Mesendoderm (in vitro differentiated cells): ENCODE measurements around the gene SLC66A1. TPM values are rescaled to one million over a fixed set of nuclear protein-coding genes. Genes with fewer than 3 reads are reported as not detected.
"Not testable (repeated sequence)": the region's sequence is repeated elsewhere in the genome, so short reads cannot be mapped to it uniquely, and the experiment has no call there.

ENCODE experiments used
- DNase-seq: peaks from one replicate; pipeline ENCODE4 v3.0.0; 2013
- H2AK5ac ChIP-seq: 2 replicates; pipeline ENCODE4 v1.6.1; 2013; ENCODE audit warnings: low read length, inconsistent platforms
- H2BK120ac ChIP-seq: 2 replicates; pipeline ENCODE4 v1.6.1; 2013; ENCODE audit warnings: low read depth, mild to moderate bottlenecking, low read length, moderate library complexity, mixed read lengths
- H2BK15ac ChIP-seq: replicated peaks from 2 replicates; pipeline ENCODE4 v1.6.1; 2013; ENCODE audit warnings: low read depth, mild to moderate bottlenecking, moderate library complexity
- H2BK5ac ChIP-seq: 2 replicates; pipeline ENCODE4 v1.6.1; 2013; ENCODE audit warnings: low read length, inconsistent platforms
- H3K18ac ChIP-seq: 2 replicates; pipeline ENCODE4 v1.6.1; 2013; ENCODE audit warnings: mild to moderate bottlenecking, low read length, mixed read lengths
- H3K23ac ChIP-seq: one replicate; pipeline ENCODE4 v1.6.1; 2013; ENCODE audit warnings: low read length
- H3K27ac ChIP-seq: 2 replicates; pipeline ENCODE4 v1.5.1; 2013; ENCODE audit warnings: low read depth, mild to moderate bottlenecking, inconsistent platforms, low read length, moderate library complexity
- H3K27me3 ChIP-seq: 2 replicates; pipeline ENCODE4 v1.6.1; 2013; ENCODE audit warnings: low read length, control low read depth, mild to moderate bottlenecking, inconsistent platforms; ENCODE audit not compliant: insufficient read depth, poor library complexity
- H3K36me3 ChIP-seq: 2 replicates; pipeline ENCODE4 v1.6.1; 2013; ENCODE audit warnings: low read length, inconsistent platforms; ENCODE audit not compliant: control insufficient read depth, insufficient read depth
- H3K4ac ChIP-seq: one replicate; pipeline ENCODE4 v1.6.1; 2013; ENCODE audit warnings: low read depth, mild to moderate bottlenecking, low read length, moderate library complexity
- H3K4me1 ChIP-seq: 2 replicates; pipeline ENCODE4 v1.6.1; 2013; ENCODE audit warnings: low read depth, low read length, inconsistent platforms; ENCODE audit not compliant: control insufficient read depth
- H3K4me2 ChIP-seq: 2 replicates; pipeline ENCODE4 v1.6.1; 2013; ENCODE audit warnings: low read length
- H3K4me3 ChIP-seq: 2 replicates; pipeline ENCODE4 v1.5.1; 2013; ENCODE audit warnings: mild to moderate bottlenecking, low read length
- H3K56ac ChIP-seq: one replicate; pipeline ENCODE4 v1.6.1; 2013; ENCODE audit warnings: low read length
- H3K79me1 ChIP-seq: 2 replicates; pipeline ENCODE4 v1.6.1; 2013; ENCODE audit warnings: low read length, inconsistent platforms
- H3K79me2 ChIP-seq: 2 replicates; pipeline ENCODE4 v1.6.1; 2013; ENCODE audit warnings: mild to moderate bottlenecking, low read length; ENCODE audit not compliant: control insufficient read depth, insufficient read depth
- H3K9ac ChIP-seq: 2 replicates; pipeline ENCODE4 v1.6.1; 2013; ENCODE audit warnings: low read length, inconsistent platforms
- H4K5ac ChIP-seq: one replicate; pipeline ENCODE4 v1.6.1; 2013; ENCODE audit warnings: low read length
- H4K8ac ChIP-seq: one replicate; pipeline ENCODE4 v1.6.1; 2013; ENCODE audit warnings: low read depth, mild to moderate bottlenecking, control low read depth, low read length, moderate library complexity
- WGBS: extraction: QIAGEN DNeasy Blood & Tissue Kit; methylation state at CpG from one replicate; pipeline ENCODE4 v1.1.7; 2013; ENCODE audit warnings: low lambda C conversion rate, missing lambda C conversion rate; ENCODE audit not compliant: insufficient coverage; ENCODE audit errors: extremely low coverage; 5-methylcytosine and 5-hydroxymethylcytosine counted together
- polyA plus RNA-seq, 2 experiments: library from polyadenylated mRNA; stranded (reverse); fragments of 200-250 nt; gene quantifications; one replicate each; pipeline ENCODE4 v1.2.3, GENCODE V29; 2013

SLC66A1 gene
- polyA plus RNA-seq (2013, experiment 1 of 2), result 8.8 TPM
- 8.8 TPM for polyA plus RNA-seq (2013, experiment 2 of 2)

- H3K23ac ChIP-seq, result peak within 1 kb of the TSS; percentile 100
- no CpG with 5 or more reads among the region's 105 CpGs for WGBS
- peaks cover 16% of the 10 kb centered on the region for H3K79me1 ChIP-seq
- no peak within 1 kb of the TSS for H4K5ac ChIP-seq
- H2BK15ac ChIP-seq, result no peak within 1 kb of the TSS
- no peak within 1 kb of the TSS for H2AK5ac ChIP-seq
- peak within 1 kb of the TSS; percentile 97 for H3K56ac ChIP-seq
- H3K4ac ChIP-seq, result peak within 1 kb of the TSS; percentile 17
- H4K8ac ChIP-seq, result no peak within 1 kb of the TSS
- H3K9ac ChIP-seq, result peak within 1 kb of the TSS; percentile 96
- peak within 1 kb of the TSS; percentile 62 for H3K18ac ChIP-seq
- H3K4me3 ChIP-seq, result peak within 1 kb of the TSS; percentile 73
- H3K36me3 ChIP-seq, result no peaks in the 10 kb centered on the region
- H3K4me1 ChIP-seq, result peaks cover 5% of the 10 kb centered on the region
- H3K27ac ChIP-seq, result peak within 1 kb of the TSS; percentile 10
- H3K27me3 ChIP-seq, result no peaks in the 10 kb centered on the region
- H3K4me2 ChIP-seq, result peak within 1 kb of the TSS; percentile 94
- H2BK120ac ChIP-seq, result no peak within 1 kb of the TSS
- no peaks in the 10 kb centered on the region for H3K79me2 ChIP-seq
- H2BK5ac ChIP-seq, result no peak within 1 kb of the TSS
- peak; percentile 94 for DNase-seq
These were observed at the start of gene SLC66A1, which contains the start of gene AKR7A2 for GRCh38 chr1:19311931-19312781. TSS of gene SLC66A1 (plus strand) at chr1:19312326. CDS start at chr1:19317678, 5,352 bp downstream. TSS of gene AKR7A2 (minus strand) at chr1:19312144. CDS start at chr1:19312124, 20 bp downstream.

DNA sequence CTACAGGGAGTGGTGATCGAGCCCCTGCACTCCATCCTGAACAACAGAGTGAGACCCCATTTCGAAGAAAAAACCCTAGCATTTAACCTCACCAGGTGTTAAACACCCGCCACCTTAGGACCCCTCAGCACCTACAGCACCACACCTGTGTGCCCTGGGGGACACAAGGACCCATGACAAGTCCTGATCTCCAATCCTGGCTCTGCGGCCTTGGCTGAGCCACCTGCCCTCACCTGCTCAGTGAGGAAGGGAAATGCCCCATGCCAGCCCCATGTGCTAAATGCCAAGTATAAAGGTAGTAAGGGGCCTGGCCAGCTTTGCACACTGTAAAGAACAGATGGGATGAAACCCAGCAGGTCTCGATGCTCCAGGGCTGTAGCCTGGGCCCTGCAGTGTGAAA, 49.4 kb upstream of the SLC66A1 start:
- H3K23ac ChIP-seq, result no peak overlapping the region
- H3K56ac ChIP-seq, result no peak overlapping the region
- peaks cover 8% of the 10 kb centered on the region for H3K36me3 ChIP-seq
- no peak overlapping the region for H4K5ac ChIP-seq
- no peak overlapping the region for H3K4ac ChIP-seq
- H2BK15ac ChIP-seq, result no peak overlapping the region
- no peak overlapping the region for H3K18ac ChIP-seq
- H3K4me3 ChIP-seq, result no peak overlapping the region
- H2BK5ac ChIP-seq, result no peak overlapping the region
- no peaks in the 10 kb centered on the region for H3K79me1 ChIP-seq
- H3K4me2 ChIP-seq, result no peak overlapping the region
- no peaks in the 10 kb centered on the region for H3K4me1 ChIP-seq
- no peak overlapping the region for H3K27ac ChIP-seq
- H3K79me2 ChIP-seq, result no peaks in the 10 kb centered on the region
- no peak for DNase-seq
- no CpG with 5 or more reads among the region's 5 CpGs for WGBS
- H2AK5ac ChIP-seq, result no peak overlapping the region
- H2BK120ac ChIP-seq, result no peak overlapping the region
- H3K27me3 ChIP-seq, result no peaks in the 10 kb centered on the region
- no peak overlapping the region for H4K8ac ChIP-seq
- H3K9ac ChIP-seq, result no peak overlapping the region

DNA sequence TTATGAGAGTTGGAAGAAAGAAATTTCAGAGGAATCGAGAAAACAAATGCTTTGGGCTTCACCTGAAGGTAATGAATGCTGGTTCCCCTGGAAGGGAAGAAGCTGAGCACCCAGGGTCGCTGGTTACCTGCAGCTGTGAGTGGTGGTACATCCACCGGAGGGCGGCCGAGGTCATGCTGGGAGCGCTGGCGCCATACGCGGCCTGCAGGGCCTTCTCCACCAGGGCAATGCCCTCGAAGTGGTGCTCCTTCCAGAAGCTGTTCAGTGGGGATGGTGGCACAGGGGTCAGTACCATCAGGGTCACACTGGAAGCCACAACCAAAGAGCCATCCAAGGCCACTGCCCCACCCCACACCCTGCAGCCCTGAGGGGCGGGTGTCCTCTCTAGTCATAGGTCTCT, 43.7 kb upstream of the SLC66A1 start:
- Histone ChIP-seq H3K4ac (no peak overlapping the region), H3K79me2 (no peaks in the 10 kb centered on the region), H3K27ac (no peak overlapping the region), H2BK120ac (no peak overlapping the region), H3K18ac (no peak overlapping the region), H4K8ac (no peak overlapping the region), H3K4me1 (no peaks in the 10 kb centered on the region), H2BK5ac (no peak overlapping the region), H3K23ac (no peak overlapping the region), H3K56ac (no peak overlapping the region), H3K79me1 (no peaks in the 10 kb centered on the region), H3K4me2 (no peak overlapping the region), H2BK15ac (no peak overlapping the region), H3K4me3 (no peak overlapping the region), H3K27me3 (no peaks in the 10 kb centered on the region), H2AK5ac (no peak overlapping the region), H3K36me3 (no peaks in the 10 kb centered on the region), H4K5ac (no peak overlapping the region), H3K9ac (no peak overlapping the region)
- no CpG with 5 or more reads among the region's 11 CpGs for WGBS
- no peak for DNase-seq

DNA sequence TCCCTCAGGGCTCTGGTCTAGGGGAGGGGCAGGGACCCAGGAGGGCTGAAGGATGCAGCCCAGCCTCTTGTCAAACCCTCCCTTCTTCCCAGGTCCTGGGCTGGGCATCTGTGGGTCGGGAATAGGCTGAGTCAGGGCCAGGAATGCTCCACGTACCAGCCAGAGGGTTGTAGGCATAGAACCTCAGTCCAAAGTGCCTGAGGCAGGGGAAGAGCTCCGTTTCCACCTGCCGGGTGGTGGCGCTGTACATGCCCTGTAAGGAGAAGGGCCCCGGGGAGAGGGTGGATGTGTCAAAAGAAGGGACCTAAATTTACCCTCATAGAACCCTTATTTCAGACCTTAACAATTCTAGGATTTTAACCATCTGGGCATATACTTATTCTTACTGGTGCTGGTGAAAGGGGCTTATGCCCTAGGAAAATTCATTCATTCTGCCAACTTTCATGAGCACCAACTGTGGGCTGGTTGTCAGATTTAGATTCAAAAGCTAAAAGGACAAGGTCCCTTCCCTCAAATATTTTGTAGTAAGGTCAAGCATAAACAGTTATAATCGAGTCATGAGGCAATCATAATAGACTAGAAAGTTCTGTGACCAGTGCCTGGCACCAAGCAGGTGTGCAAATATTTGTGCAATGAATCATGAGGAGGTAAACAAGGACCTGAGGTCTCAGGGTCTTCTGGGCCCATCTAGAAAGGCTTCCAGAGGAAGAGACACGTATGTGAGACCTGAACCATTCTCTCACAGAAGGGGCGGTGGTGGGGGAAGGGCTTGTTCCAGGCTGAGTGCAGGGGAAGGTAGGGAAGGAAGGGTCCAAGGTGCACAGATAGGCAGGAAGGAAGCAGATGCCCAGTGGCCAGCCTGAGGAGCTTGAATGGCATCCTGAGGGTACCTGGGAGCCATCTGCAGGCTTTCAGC, 42.4 kb upstream of the SLC66A1 start:
- not testable (repeated sequence) for H2AK5ac ChIP-seq, H2BK120ac ChIP-seq, H3K18ac ChIP-seq, H3K23ac ChIP-seq, H3K27ac ChIP-seq, H3K4ac ChIP-seq, H3K4me2 ChIP-seq, H4K8ac ChIP-seq, H2BK15ac ChIP-seq, H3K79me2 ChIP-seq, DNase-seq, H3K9ac ChIP-seq, H3K36me3 ChIP-seq, H4K5ac ChIP-seq, H2BK5ac ChIP-seq, H3K79me1 ChIP-seq, H3K4me1 ChIP-seq, H3K56ac ChIP-seq, H3K27me3 ChIP-seq, H3K4me3 ChIP-seq
- WGBS, result no CpG with 5 or more reads among the region's 9 CpGs

DNA sequence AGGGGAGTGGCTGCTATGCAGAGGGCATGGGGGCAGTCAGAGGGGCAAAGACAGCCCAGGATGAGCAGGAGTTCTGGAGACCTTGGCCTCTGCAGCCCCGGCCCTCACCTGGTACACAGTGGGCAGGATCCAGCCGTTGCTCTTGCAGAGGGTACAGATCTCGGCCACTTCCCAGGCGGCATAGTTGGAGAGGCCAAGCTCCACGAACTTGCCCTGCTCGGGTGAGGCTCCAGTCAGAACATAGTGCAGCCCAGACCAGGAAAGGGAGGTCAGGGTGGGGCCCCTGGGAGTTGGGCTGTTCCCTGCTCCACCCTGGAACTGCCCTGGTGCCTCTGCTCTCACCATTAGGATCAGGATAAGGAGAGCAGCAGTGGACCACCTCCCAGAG, 41.8 kb upstream of the SLC66A1 start:
- H3K36me3 ChIP-seq, H3K27me3 ChIP-seq, H3K4me2 ChIP-seq, H3K23ac ChIP-seq, H2BK15ac ChIP-seq, H3K27ac ChIP-seq, H3K79me2 ChIP-seq, H4K8ac ChIP-seq, H3K4me1 ChIP-seq, H4K5ac ChIP-seq, H2AK5ac ChIP-seq, H3K4ac ChIP-seq, H2BK5ac ChIP-seq, H3K18ac ChIP-seq, H3K56ac ChIP-seq, H3K4me3 ChIP-seq, DNase-seq, H3K9ac ChIP-seq, H3K79me1 ChIP-seq, H2BK120ac ChIP-seq: not testable (repeated sequence)
- no CpG with 5 or more reads among the region's 6 CpGs for WGBS
